H1 (cell line): ENCODE data around the gene VIPR2.

Experiments used
- CBX8 ChIP-seq: fragments of 300-800, 300-1000 bp; sonication (generic); IDR thresholded peaks from 2 replicates; pipeline ENCODE4 v1.7.1; 2016; ENCODE audit warnings: low read depth, low read length, borderline replicate concordance
- EP300 ChIP-seq, 2 experiments: IDR thresholded peaks; 1 replicate in 1 of 2; 2 replicates in 1 of 2; pipeline ENCODE4 v1.6.1; 2011 to 2012; ENCODE audit warnings: low read depth in 2 of 2, low read length in 2 of 2, mild to moderate bottlenecking in 2 of 2, borderline replicate concordance in 1 of 2, inconsistent platforms in 1 of 2, moderate library complexity in 1 of 2
- EZH2 ChIP-seq: fragments of 200-600 bp; sonication (generic); IDR thresholded peaks from 2 replicates; pipeline ENCODE4 v1.7.1; 2012; ENCODE audit warnings: low read depth, mild to moderate bottlenecking, moderate library complexity, low read length, inconsistent platforms; ENCODE audit not compliant: severe bottlenecking
- GTF2F1 ChIP-seq: IDR thresholded peaks from 2 replicates; pipeline ENCODE4 v1.6.1; 2012; ENCODE audit warnings: low read depth, low read length, improper control_type of control experiment, borderline replicate concordance
- POLR2A ChIP-seq, 2 experiments: IDR thresholded peaks; 1 replicate in 1 of 2; 2 replicates in 1 of 2; pipeline ENCODE4 v1.6.1; 2011; ENCODE audit warnings: low read depth in 2 of 2, low read length in 2 of 2, mild to moderate bottlenecking in 2 of 2; ENCODE audit errors: control extremely low read depth in 1 of 2
- USF2 ChIP-seq: IDR thresholded peaks from 2 replicates; pipeline ENCODE4 v1.6.1; 2011; ENCODE audit warnings: low read length, improper control_type of control experiment
- TF ChIP-seq, protein P1 (sequence below), 3 experiments: IDR thresholded peaks; 1 replicate in 2 of 3; 2 replicates in 1 of 3; pipeline versions ENCODE4 v1.5.1 to v1.6.1; 2011; ENCODE audit warnings: low read length in 3 of 3, mild to moderate bottlenecking in 3 of 3, inconsistent platforms in 2 of 3, low read depth in 1 of 3, moderate library complexity in 1 of 3; ENCODE audit not compliant: insufficient read depth in 1 of 3; ENCODE audit errors: control extremely low read depth in 1 of 3

DNA sequence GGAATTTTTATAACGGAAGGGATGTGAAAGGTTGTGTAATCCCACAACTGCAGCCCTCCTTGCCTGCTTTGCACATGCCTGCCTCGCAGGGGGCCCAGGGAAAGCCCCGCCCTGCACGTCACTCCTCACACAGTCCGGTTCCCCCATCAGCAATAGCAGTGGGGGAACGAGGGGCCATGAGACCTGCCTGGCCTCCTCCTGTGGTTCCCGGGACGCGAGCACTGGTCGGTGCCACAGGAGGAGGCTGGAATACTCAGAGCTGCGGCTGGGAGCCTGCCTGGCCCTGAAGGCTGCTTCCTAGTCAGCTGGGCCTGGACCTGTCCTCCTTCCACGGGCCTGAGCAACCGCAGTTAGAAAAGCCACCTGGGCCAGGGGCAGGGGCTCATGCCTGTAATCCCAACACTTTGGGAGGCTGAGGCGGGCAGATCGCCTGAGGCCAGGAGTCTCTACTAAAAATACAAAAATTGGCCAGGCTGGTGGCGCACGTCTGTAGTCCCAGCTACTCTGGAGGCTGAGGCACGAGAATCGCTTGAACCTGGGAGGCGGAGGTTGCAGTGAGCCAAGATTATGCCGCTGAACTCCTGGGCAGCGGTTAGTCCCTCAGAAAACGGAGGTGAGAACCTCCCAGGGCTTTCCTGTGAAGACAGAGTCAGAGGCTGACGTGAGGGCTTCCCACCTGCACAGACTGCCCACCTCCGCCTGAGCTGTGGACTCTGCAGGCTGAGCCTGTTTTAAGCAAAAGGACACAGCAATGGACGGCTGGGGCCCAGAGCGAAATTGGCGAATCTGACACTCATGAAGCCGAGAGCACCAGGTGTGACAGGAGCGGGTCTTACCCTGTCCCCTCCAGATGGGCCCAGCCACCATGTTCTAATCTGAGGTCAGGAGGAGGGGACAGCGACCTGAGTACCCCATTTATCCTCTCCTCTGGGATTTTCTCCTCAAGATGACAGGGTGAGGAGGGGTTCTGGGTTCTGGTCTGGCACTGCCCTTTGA lies 52.9 kb downstream of the VIPR2 start:
- TF ChIP-seq, protein P1, sequence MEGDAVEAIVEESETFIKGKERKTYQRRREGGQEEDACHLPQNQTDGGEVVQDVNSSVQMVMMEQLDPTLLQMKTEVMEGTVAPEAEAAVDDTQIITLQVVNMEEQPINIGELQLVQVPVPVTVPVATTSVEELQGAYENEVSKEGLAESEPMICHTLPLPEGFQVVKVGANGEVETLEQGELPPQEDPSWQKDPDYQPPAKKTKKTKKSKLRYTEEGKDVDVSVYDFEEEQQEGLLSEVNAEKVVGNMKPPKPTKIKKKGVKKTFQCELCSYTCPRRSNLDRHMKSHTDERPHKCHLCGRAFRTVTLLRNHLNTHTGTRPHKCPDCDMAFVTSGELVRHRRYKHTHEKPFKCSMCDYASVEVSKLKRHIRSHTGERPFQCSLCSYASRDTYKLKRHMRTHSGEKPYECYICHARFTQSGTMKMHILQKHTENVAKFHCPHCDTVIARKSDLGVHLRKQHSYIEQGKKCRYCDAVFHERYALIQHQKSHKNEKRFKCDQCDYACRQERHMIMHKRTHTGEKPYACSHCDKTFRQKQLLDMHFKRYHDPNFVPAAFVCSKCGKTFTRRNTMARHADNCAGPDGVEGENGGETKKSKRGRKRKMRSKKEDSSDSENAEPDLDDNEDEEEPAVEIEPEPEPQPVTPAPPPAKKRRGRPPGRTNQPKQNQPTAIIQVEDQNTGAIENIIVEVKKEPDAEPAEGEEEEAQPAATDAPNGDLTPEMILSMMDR (IDR thresholded peaks at IDR 0.05; ENCODE audit: control extremely low read depth in 1 of 3, insufficient read depth in 1 of 3, low read depth in 1 of 3, low read length in 3 of 3) = no peak
- no peak for TF ChIP-seq EZH2
- no peak for TF ChIP-seq CBX8
- no peak for TF ChIP-seq POLR2A (IDR thresholded peaks at IDR 0.05; ENCODE audit: control extremely low read depth in 1 of 2, low read depth in 2 of 2, low read length in 2 of 2)
- no peak for TF ChIP-seq USF2
- TF ChIP-seq GTF2F1 = no peak
- no peak for TF ChIP-seq EP300 (IDR thresholded peaks at IDR 0.05; ENCODE audit: borderline replicate concordance in 1 of 2, low read depth in 2 of 2, low read length in 2 of 2)
